ENCODE results near the gene MEGF8. TPM values are rescaled to one million over a fixed set of nuclear protein-coding genes. Genes with fewer than 3 reads are reported as not detected.

Gene MEGF8
- polyA plus RNA-seq, 1 donor from 2014 or later = 21.5 TPM

- no peak overlapping the region for H3K4me3 ChIP-seq (ENCODE audit: low read length)
- H3K27me3 ChIP-seq (ENCODE audit: insufficient read depth, low read depth, low read length) = peaks cover 10% of the 10 kb centered on the region
- no peak overlapping the region for H2AFZ ChIP-seq (ENCODE audit: low read depth, low read length)
- H3K4me2 ChIP-seq (ENCODE audit: low read length) = no peak overlapping the region
- H3K9me3 ChIP-seq (ENCODE audit: low read length) = no peaks in the 10 kb centered on the region
- TF ChIP-seq POLR2AphosphoS5 (IDR thresholded peaks at IDR 0.05) = no peak
- TF ChIP-seq RAD21 (conservative IDR thresholded peaks at IDR 0.05) = no peak
- TF ChIP-seq EZH2 (IDR thresholded peaks at IDR 0.05; ENCODE audit: borderline replicate concordance, insufficient read depth, low read length, poor library complexity, severe bottlenecking) = no peak
- no peak for TF ChIP-seq EP300 (conservative IDR thresholded peaks at IDR 0.05; ENCODE audit: poor library complexity, severe bottlenecking)
- H3F3A ChIP-seq (ENCODE audit: insufficient read depth, low read length, poor library complexity, severe bottlenecking) = no peaks in the 10 kb centered on the region
- H3K36me3 ChIP-seq (ENCODE audit: insufficient read depth, low read length) = no peaks in the 10 kb centered on the region
- H3K9me2 ChIP-seq (ENCODE audit: insufficient read depth, low read length) = no peaks in the 10 kb centered on the region
- no peak overlapping the region for H3K9ac ChIP-seq (ENCODE audit: low read length)
- H4K20me1 ChIP-seq (ENCODE audit: insufficient read depth) = no peaks in the 10 kb centered on the region
- no peaks in the 10 kb centered on the region for H3K79me2 ChIP-seq (replicated peaks; ENCODE audit: insufficient read depth, low read length)
- no peak overlapping the region for H3K27ac ChIP-seq (ENCODE audit: low read length)
These were observed 63.5 kb downstream of the MEGF8 start for GRCh38 chr19:42388851-42389489.

GRCh38 chr19:42389899-42390298, 64.5 kb downstream of the MEGF8 start, which contains the start of gene CNFN:
TSS of gene CNFN (minus strand) at chr19:42390297. CDS start at chr19:42389037, 1,260 bp downstream.
- H3F3A ChIP-seq (ENCODE audit: insufficient read depth, low read length, poor library complexity, severe bottlenecking) = no peaks in the 10 kb centered on the region
- no peak within 1 kb of the TSS for H3K4me2 ChIP-seq (ENCODE audit: low read length)
- no peak for TF ChIP-seq POLR2AphosphoS5 (IDR thresholded peaks at IDR 0.05)
- TF ChIP-seq EZH2 (IDR thresholded peaks at IDR 0.05; ENCODE audit: borderline replicate concordance, insufficient read depth, low read length, poor library complexity, severe bottlenecking) = no peak
- no peak for TF ChIP-seq SMC3 (conservative IDR thresholded peaks at IDR 0.05; ENCODE audit: poor library complexity)
- no peak for TF ChIP-seq EP300 (conservative IDR thresholded peaks at IDR 0.05; ENCODE audit: poor library complexity, severe bottlenecking)
- TF ChIP-seq RAD21 (conservative IDR thresholded peaks at IDR 0.05) = no peak
- no peak for TF ChIP-seq MXI1 (conservative IDR thresholded peaks at IDR 0.05; ENCODE audit: poor library complexity, severe bottlenecking)
- no peak for TF ChIP-seq CTCF (IDR thresholded peaks at IDR 0.05; ENCODE audit: poor library complexity, severe bottlenecking)
- TF ChIP-seq REST (IDR thresholded peaks at IDR 0.05; ENCODE audit: borderline replicate concordance) = no peak
- TF ChIP-seq TAF1 (IDR thresholded peaks at IDR 0.05; ENCODE audit: low read depth) = no peak
- no peaks in the 10 kb centered on the region for H3K9me2 ChIP-seq (ENCODE audit: insufficient read depth, low read length)
- H3K27me3 ChIP-seq (ENCODE audit: insufficient read depth, low read depth, low read length) = peaks cover 10% of the 10 kb centered on the region
- H2AFZ ChIP-seq (ENCODE audit: low read depth, low read length) = no peak within 1 kb of the TSS
- no peaks in the 10 kb centered on the region for H3K36me3 ChIP-seq (ENCODE audit: insufficient read depth, low read length)
- no peak within 1 kb of the TSS for H3K27ac ChIP-seq (ENCODE audit: low read length)
- H3K9me3 ChIP-seq (ENCODE audit: low read length) = no peaks in the 10 kb centered on the region
- H4K20me1 ChIP-seq (ENCODE audit: insufficient read depth) = no peaks in the 10 kb centered on the region
- no peak within 1 kb of the TSS for H3K9ac ChIP-seq (ENCODE audit: low read length)
- no peak within 1 kb of the TSS for H3K4me3 ChIP-seq (ENCODE audit: low read length)
- H3K79me2 ChIP-seq (replicated peaks; ENCODE audit: insufficient read depth, low read length) = no peaks in the 10 kb centered on the region

All from neural cell (in vitro differentiated cells).